ENCODE measurements around the gene EYA4. TPM values are rescaled to one million over a fixed set of nuclear protein-coding genes. Genes with fewer than 3 reads are reported as not detected.

EYA4 gene
- total RNA-seq, 1 experiment from 2014 or later: not detected

GRCh38 chr6:133359760-133360159, 118.6 kb downstream of the EYA4 start:
- CTCF ChIA-PET: no interaction called here

GRCh38 chr6:133360194-133360593, 119.0 kb downstream of the EYA4 start:
- Histone ChIP-seq H3K27me3 (ENCODE audit: control insufficient read depth, insufficient read depth, low read length) (no peaks in the 10 kb centered on the region), H3K4me1 (ENCODE audit: control insufficient read depth, insufficient read depth, low read length) (no peaks in the 10 kb centered on the region), H3K4me3 (ENCODE audit: low read depth in 2 of 2, low read length in 2 of 2) (no peak overlapping the region), H3K27ac (ENCODE audit: low read length) (no peak overlapping the region), H3K36me3 (ENCODE audit: control insufficient read depth, insufficient read depth, low read length) (no peaks in the 10 kb centered on the region), H3K9me3 (ENCODE audit: control insufficient read depth, insufficient read depth, low read depth, low read length) (no peaks in the 10 kb centered on the region)
- ChIA-PET CTCF (no interaction called here), POLR2A (no interaction called here)
- in situ Hi-C loops (cut with HindIII; ENCODE audit: low pct_unique_long_range_greater_than_20kb, low sequenced_read_pairs): no loop called here
- BruUV-seq (replicated peaks): no TSS peak
- intact Hi-C loops (cut with micrococcal nuclease; ENCODE audit: unreplicated experiment): no loop called here
- no peak for DNase-seq (ENCODE audit: low read depth, low spot score)
- no peak for TF ChIP-seq SIN3A (IDR thresholded peaks at IDR 0.05; ENCODE audit: borderline replicate concordance, insufficient read depth, low read depth, low read length)
- no peak for TF ChIP-seq TCF7L2 (IDR thresholded peaks at IDR 0.05; ENCODE audit: low read depth, low read length)
- no peak for TF ChIP-seq POLR2AphosphoS5 (IDR thresholded peaks at IDR 0.05; ENCODE audit: low read depth, low read length)
- ATAC-seq: no peak

More at GRCh38 chr6:133359760-133360159, 118.6 kb downstream of the EYA4 start:
- BruUV-seq (replicated peaks): no TSS peak
- Histone ChIP-seq H3K9me3 (ENCODE audit: control insufficient read depth, insufficient read depth, low read depth, low read length) (no peaks in the 10 kb centered on the region), H3K36me3 (ENCODE audit: control insufficient read depth, insufficient read depth, low read length) (no peaks in the 10 kb centered on the region), H3K27me3 (ENCODE audit: control insufficient read depth, insufficient read depth, low read length) (no peaks in the 10 kb centered on the region), H3K4me1 (ENCODE audit: control insufficient read depth, insufficient read depth, low read length) (no peaks in the 10 kb centered on the region), H3K4me3 (ENCODE audit: low read depth in 2 of 2, low read length in 2 of 2) (no peak overlapping the region), H3K27ac (ENCODE audit: low read length) (no peak overlapping the region)
- TF ChIP-seq CTCF (IDR thresholded peaks at IDR 0.05): no peak
- TF ChIP-seq TCF7L2 (IDR thresholded peaks at IDR 0.05; ENCODE audit: low read depth, low read length): no peak
- TF ChIP-seq POLR2AphosphoS5 (IDR thresholded peaks at IDR 0.05; ENCODE audit: low read depth, low read length): no peak
- TF ChIP-seq, protein P1, sequence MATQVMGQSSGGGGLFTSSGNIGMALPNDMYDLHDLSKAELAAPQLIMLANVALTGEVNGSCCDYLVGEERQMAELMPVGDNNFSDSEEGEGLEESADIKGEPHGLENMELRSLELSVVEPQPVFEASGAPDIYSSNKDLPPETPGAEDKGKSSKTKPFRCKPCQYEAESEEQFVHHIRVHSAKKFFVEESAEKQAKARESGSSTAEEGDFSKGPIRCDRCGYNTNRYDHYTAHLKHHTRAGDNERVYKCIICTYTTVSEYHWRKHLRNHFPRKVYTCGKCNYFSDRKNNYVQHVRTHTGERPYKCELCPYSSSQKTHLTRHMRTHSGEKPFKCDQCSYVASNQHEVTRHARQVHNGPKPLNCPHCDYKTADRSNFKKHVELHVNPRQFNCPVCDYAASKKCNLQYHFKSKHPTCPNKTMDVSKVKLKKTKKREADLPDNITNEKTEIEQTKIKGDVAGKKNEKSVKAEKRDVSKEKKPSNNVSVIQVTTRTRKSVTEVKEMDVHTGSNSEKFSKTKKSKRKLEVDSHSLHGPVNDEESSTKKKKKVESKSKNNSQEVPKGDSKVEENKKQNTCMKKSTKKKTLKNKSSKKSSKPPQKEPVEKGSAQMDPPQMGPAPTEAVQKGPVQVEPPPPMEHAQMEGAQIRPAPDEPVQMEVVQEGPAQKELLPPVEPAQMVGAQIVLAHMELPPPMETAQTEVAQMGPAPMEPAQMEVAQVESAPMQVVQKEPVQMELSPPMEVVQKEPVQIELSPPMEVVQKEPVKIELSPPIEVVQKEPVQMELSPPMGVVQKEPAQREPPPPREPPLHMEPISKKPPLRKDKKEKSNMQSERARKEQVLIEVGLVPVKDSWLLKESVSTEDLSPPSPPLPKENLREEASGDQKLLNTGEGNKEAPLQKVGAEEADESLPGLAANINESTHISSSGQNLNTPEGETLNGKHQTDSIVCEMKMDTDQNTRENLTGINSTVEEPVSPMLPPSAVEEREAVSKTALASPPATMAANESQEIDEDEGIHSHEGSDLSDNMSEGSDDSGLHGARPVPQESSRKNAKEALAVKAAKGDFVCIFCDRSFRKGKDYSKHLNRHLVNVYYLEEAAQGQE (IDR thresholded peaks at IDR 0.05; ENCODE audit: insufficient read depth in 1 of 2, low read depth in 2 of 2, low read length in 1 of 2): no peak
- no peak for TF ChIP-seq SIN3A (IDR thresholded peaks at IDR 0.05; ENCODE audit: borderline replicate concordance, insufficient read depth, low read depth, low read length)
- ATAC-seq (no peak), DNase-seq (ENCODE audit: low read depth, low spot score) (no peak)
- in situ Hi-C loops (cut with HindIII; ENCODE audit: low pct_unique_long_range_greater_than_20kb, low sequenced_read_pairs): no loop called here
- intact Hi-C loops (cut with micrococcal nuclease; ENCODE audit: unreplicated experiment): no loop called here
- POLR2A ChIA-PET: no interaction called here

DNA sequence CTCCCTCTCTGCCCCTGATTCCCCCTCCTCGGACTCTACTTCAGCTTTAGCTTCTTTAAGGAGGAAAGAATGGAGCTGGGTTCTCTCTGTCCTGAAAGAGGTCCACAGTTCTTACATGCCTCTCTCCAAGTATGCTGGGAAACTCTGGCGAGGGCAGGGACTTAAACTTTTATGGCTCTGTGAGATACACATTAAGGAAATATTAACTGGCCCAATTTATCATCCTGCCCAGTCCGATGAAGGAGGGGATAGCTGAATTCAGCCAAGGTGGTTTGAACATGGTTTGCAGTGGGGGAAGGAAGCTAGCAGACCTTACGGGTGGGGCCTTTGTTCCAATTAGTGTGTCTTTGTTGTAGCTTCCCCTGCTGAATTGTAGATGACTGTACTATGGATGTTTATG, 121.7 kb downstream of the EYA4 start:
- Histone ChIP-seq H3K27ac (ENCODE audit: low read length) (no peak overlapping the region), H3K36me3 (ENCODE audit: control insufficient read depth, insufficient read depth, low read length) (no peaks in the 10 kb centered on the region), H3K4me1 (ENCODE audit: control insufficient read depth, insufficient read depth, low read length) (no peaks in the 10 kb centered on the region), H3K4me3 (ENCODE audit: low read depth in 2 of 2, low read length in 2 of 2) (no peak overlapping the region), H3K9me3 (ENCODE audit: control insufficient read depth, insufficient read depth, low read depth, low read length) (no peaks in the 10 kb centered on the region), H3K27me3 (ENCODE audit: control insufficient read depth, insufficient read depth, low read length) (no peaks in the 10 kb centered on the region)
- CTCF ChIA-PET: interaction anchor here (0.7 kb wide), 1 partner anchor 66 kb away, joined by 4 read pairs; no protein-coding TSS in a partner anchor
- POLR2A ChIA-PET: no interaction called here
- TF ChIP-seq, protein P1 (IDR thresholded peaks at IDR 0.05; ENCODE audit: insufficient read depth in 1 of 2, low read depth in 2 of 2, low read length in 1 of 2): no peak
- TF ChIP-seq POLR2AphosphoS5 (IDR thresholded peaks at IDR 0.05; ENCODE audit: low read depth, low read length) (no peak), TCF7L2 (IDR thresholded peaks at IDR 0.05; ENCODE audit: low read depth, low read length) (no peak), SIN3A (IDR thresholded peaks at IDR 0.05; ENCODE audit: borderline replicate concordance, insufficient read depth, low read depth, low read length) (no peak), CTCF (IDR thresholded peaks at IDR 0.05) (no peak)
- in situ Hi-C loops (cut with HindIII; ENCODE audit: low pct_unique_long_range_greater_than_20kb, low sequenced_read_pairs): no loop called here
- DNase-seq (ENCODE audit: low read depth, low spot score) (no peak), ATAC-seq (no peak)
- no TSS peak for BruUV-seq (replicated peaks)
- intact Hi-C loops (cut with micrococcal nuclease; ENCODE audit: unreplicated experiment): no loop called here

Data from Panc1 (cell line).